SK-N-MC (cell line): ENCODE results near the gene DOCK4.

ENCODE experiments used
- EZH2 ChIP-seq: fragments of 200-600 bp; sonication (generic); IDR thresholded peaks from one replicate; pipeline ENCODE4 v1.6.1; 2017; ENCODE audit warnings: antibody characterized with exemption
- FOXP2 ChIP-seq: optimal IDR thresholded peaks from 2 replicates; pipeline ENCODE3; 2011; ENCODE audit warnings: mild to moderate bottlenecking, moderate library complexity; ENCODE audit not compliant: insufficient read depth; ENCODE audit errors: extremely low read length, control extremely low read depth
- POLR2AphosphoS5 ChIP-seq: IDR thresholded peaks from 2 replicates; pipeline ENCODE4 v1.6.1; 2012; ENCODE audit warnings: mild to moderate bottlenecking, low read depth, low read length, borderline replicate concordance

DNA sequence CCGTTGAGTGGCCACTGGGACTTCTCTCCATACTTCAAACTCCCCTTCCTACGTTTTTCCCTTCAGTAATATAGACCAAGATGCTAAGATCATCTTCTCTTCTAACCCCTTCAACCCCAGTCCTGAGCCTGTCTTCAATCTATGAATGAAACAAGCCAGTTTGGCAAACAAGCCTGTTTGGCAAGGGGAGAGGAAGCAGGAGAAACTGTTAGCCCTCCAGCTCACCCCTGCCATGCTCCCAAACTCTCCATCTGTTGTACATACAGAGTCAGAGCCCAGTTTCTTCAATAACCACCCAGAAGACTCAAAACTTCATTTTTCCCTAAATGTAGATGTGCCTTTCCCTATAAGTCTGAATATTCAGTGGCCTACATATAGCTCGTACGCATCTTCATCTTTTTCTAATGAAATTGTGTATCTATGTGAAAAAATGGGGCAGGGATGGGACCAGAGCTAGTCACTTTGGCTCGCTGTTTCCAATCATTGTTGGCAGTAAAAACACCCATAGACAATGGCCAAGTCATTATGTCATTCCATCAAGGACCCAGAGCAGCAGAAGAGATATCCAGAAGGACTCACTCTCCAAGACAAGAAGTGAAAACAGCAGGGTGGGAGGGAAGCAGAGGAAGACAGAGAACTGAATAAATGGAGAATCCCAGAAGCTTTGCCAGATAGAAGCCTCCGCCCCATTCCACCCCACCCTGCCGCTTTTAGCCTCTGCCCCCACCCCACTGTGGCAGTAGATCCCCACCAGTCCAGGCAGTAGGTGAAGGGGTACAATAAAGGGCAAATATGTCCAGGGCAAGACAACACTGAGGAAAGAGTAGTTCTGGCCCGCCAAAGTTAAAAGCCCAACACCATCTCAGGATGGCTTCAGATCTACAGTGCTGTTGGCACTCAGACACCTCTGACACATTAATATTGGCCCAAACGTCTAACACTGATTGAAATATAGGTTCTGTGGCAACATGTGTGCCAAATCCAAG is 87.3 kb downstream of the DOCK4 start:
- TF ChIP-seq POLR2AphosphoS5 (no peak), EZH2 (no peak), FOXP2 (no peak)
